Embryonic facial prominence (tissue), 1 donor: ENCODE data around the gene CXCR6.

ENCODE experiments used
- DNase-seq: peaks from one replicate; pipeline ENCODE4 v3.0.0-alpha.2; 2016; ENCODE audit errors: extremely low spot score

The CXCR6 gene

GRCh38 chr3:45968149-45968548 lies 24.9 kb downstream of the CXCR6 start:
- no peak for DNase-seq

DNA sequence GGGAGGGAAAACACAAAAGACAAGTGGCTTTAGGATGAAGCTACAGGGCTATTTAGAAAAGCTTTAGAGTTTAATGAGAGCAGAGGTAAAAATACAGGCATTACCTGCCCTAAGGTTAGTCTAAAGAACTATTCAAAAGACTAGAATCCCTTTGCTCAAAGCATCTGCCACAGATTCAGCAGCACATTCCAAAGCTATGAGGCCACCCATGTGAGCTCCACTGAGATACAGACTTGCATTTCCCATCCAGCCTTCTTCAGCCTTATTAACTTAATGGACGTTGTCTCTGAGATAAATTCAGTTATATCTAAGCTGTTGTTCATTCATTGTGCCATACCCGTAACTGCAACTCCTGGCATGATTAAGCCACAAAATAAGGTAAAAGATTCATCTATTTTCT lies 25.4 kb downstream of the CXCR6 start:
- no peak for DNase-seq

GRCh38 chr3:45969116-45969515 lies 25.9 kb downstream of the CXCR6 start:
- no peak for DNase-seq

DNA sequence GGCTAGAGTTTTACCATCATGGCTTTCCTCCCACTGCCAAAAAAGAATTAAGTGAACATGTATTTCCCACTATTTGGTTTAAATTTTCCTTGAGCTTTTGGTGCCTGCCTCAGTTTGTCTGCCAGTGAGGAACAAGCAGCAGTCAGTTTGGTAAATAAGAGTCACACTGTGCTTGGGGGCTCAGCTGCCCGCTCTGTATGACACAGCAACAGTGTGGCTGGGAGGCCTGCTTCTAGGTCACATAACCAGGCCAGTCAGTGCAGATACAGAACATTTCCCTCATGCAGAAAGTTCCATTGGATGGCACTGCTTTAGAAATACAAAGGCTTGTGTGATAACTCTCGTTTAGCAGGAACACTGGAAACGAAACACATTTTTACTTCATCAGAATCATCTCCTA lies 26.7 kb downstream of the CXCR6 start:
- no peak for DNase-seq

GRCh38 chr3:45972534-45973402 lies 29.5 kb downstream of the CXCR6 start:
- DNase-seq = no peak

DNA sequence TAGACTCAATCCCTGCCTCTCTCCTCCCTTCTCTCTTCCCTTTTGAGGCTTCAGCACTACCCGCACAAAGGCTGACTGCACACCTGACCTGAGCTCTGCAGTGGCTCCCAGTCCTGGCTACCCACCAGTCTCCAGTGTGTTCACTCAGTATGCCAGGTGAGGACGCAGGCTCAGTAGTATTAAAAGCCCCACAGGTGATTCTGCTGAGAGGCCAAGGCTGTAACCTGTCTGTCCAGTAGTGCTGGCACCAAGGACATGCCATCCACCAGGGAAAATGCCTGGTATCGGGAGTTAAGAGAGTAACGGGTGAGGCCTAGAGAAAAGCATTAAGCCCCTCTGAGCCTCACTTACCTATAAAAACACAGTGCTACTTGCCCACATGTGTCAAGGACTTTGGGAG lies 31.4 kb downstream of the CXCR6 start:
- no peak for DNase-seq

DNA sequence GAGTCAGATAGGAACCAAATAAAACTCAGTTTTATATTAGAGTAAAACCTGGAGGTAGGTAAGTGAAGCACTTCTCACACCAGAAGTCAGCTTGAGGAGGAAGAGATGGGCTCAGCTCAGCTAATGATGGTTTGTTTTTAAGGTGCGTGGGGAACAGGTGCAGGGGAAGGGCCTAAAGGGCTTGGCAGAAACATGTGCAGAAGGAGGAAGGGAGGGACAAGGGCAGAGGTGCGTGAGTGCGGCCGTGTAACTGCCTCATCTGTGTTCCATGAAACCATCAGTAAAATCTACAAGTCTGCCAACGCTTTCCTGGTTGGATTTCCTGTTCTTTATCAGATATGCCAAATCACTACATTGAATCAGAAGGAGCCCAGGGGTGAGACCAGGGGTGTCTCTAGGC lies 32.4 kb downstream of the CXCR6 start:
- DNase-seq = no peak

GRCh38 chr3:45976191-45977091 lies 33.2 kb downstream of the CXCR6 start:
- no peak for DNase-seq

DNA sequence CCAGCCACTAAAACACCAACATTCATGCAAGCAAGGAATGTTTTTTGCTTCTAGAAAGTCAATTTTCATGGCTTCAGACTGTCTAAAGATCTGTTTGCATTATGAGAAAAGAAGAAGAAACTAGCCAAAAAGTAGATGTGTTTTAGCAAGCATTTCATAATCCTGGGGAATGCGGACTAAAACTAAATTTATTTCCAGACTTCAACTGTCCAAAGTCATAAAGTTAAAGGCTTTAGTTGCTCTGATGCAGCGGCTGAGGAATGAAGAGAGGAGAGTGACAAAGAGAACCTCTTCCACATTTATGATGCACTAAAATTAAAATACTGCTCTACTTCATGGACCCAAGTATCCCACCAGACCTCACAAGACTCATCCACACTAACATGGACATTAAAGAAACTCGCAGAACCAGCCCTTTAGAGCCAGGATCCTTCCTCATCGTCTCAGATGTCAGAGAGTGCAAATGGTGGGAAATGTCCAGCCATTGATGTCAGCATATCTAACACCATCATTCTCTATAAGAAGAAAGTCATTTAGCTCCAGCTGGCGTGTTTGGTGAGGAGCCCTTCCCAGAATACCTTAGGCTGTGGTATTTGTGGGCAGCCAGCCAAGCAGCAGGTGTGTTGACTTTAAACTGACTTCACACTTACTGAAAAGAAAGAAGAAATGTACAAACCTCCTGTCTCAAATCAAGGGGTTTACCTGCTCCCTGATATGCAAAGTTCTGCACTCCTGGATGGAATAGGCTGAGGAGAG lies 34.9 kb downstream of the CXCR6 start:
- DNase-seq = no peak

DNA sequence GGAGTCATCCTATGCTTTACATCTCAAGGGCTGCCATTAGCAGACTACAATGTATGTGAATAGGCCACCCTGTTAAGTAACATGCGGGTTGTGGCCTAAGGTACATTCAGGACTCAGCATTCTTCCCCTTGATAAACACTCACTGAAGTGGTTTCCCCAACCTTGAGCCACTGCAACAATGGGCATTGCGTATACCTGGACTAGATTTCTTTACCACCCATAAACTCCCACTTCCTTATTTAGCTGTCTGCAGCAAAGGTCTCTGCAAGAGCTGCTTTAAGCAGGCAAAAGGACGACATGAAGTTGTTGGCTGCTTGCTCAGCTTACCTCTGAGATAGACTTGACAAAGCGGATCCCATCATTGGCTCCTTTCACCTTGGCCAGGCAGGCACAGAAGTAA lies 36.1 kb downstream of the CXCR6 start:
- no peak for DNase-seq

DNA sequence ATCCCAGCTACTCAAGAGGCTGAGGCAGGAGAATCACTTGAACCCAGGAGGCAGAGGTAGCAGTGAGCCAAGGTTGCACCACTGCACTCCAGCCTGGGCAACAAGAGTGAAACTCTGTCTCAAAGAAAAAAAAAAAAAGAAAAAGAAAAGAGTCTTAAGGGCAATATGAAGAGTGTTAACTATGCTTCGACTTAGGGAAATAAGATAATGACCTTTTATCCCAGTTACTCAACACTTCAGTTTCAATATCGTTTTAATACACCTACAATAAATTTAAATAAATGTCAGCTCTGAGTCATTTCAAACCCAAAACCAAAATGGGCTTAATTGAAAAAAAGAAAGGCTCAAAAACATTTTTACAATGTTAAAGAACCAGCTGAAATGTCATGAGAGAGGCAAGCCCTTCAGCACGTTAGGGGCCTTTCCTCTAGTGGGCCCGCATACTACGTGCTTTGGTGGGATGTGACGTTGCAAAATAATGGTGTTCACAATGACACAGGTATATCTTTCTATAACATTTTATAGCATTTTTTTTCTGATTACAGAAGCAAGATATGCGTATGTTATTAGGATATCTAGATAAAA lies 37.1 kb downstream of the CXCR6 start:
- DNase-seq = no peak

GRCh38 chr3:45980819-45981218 lies 37.6 kb downstream of the CXCR6 start:
- no peak for DNase-seq

DNA sequence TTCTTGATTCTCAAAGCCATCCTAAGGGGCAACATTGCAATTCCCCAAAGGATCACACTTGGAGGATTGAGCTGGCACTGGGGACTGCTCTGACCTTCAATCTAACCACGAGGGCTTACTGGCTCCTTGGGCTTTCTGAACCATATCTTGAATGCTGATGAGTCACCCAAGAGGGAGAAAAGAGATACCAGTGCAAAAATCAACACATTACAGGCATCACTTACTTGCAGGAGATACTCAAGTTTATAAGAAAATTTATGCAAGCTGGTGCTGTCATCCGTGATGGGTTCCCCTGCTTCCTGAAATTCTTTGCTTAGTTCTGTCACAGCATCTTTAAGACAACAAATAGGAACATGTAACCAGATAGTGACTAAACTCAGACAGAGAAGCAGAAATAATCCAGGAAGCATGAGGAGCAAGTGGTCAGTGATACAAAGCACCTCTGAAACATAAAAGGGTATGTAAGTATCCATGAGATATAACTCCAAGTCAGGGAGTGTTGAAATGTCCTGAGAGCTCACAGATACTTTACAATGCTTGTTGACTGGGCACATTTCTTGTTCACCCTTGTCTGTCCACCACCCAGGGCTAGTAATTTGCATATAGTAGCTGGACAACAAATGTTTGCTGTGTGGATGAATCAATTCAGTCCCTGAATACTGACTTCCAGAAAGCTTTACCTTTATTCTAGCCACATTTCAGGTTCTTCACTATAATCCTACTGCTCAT lies 38.2 kb downstream of the CXCR6 start:
- DNase-seq = no peak

- no peak for DNase-seq
These were observed 40.5 kb downstream of the CXCR6 start for GRCh38 chr3:45983770-45984169.

DNA sequence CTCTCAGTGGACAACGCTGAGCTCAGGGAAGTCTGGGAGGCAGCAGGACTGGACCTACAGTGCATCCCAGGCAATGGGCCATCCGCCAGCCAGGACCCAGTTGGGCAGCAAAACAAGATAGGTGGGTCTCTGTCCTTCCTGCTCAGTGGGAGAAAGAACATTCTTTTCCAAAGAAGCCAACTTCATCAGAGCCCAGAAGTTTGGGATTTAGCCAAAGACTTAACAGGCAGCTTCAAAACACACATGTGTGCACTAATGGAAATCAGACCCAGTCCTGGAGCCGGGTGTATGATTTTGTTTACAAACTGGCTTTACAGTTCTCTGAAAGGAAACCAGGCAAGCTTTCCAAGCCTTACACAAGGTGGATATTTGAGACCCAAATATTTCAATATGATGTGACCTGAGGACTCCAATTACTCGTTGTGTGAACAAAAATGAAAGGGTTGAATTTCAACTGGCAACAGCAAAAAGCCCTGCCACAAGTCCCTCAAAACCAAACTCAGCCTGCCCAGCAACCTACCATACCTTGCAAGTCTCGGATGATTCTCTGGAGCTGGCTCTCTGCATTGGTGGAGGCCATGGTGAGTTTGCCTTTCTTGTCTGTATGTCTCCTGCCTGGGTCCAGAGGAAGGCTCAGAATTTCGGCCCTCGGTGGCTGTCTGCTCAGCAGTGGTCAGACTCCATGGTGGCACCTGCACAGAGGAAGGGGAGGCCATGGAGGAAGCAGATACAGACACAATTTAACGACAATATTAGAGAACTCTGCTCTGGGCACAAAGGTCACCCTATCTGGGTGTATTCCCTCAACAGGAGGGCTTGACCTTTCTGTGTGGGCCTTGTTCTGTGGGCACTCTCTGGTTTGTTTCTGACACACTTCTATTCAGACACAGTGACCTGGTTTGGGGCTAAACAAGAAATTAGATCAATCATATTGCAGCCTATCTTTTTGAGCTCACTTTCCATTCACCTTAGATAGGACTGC lies 41.4 kb downstream of the CXCR6 start:
- DNase-seq = peak; percentile 50

GRCh38 chr3:45985532-45986302 lies 42.5 kb downstream of the CXCR6 start:
- no peak for DNase-seq

DNA sequence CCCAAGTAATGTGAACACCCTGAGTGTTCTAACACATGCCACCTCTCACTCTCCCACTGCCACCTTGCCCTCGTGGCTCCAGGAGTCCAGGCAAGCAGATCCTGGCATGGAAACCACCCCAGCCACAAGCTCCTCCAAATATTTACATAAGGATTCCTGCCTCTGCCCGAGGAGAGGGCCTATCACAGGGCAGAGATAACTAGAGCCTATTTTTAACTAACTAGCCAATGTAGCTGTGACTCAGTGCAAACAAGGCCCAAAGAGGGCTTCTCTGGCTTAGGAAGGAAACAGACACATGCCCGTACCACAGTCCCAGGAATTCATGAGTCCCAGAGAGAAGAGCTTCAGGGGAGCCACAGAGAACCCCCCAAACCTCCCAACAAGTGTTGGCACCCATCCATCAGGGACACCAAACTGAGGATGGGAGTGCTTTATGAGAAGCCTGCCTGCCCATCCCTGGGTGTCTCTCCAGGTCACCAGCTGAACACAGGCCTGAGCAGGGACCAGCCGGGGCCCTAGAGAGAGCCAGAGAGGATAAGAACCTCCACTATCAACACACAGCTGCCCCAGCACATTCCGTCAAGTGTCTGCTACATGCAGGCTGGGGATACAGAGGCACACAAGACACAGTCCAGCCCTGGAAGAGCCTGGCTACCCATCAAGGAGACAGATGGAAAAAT lies 43.2 kb downstream of the CXCR6 start:
- DNase-seq = no peak
